ENCODE data around the gene AMOTL1. TPM values are rescaled to one million over a fixed set of nuclear protein-coding genes. Genes with fewer than 3 reads are reported as not detected.

The AMOTL1 gene
- total RNA-seq, 1 experiment from 2014 or later: 32.6 TPM

DNA sequence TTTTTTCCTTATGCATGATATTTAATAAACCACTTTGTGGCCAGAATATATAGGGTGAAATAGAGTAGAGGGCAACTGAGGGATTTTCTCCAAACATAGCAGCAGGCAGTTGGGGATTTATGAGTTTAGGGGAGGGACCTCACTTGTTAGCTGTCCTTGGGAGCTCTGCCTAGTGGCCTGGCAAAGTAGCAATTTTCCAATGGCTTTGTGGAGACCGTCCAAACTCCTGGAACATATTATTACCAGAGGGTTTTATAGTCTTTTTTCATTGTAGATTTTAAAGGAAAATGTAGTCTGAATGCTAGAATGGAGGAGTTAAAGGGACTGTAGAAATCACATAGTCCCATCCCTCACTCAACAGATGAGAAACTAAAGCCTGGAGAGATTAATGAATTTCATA, 32.3 kb downstream of the AMOTL1 start:
- Histone ChIP-seq H3K36me3 (ENCODE audit: low read depth, low read length) (peaks cover 36% of the 10 kb centered on the region), H2AFZ (ENCODE audit: low read length) (no peak overlapping the region), H3K4me1 (ENCODE audit: insufficient read depth, low read length) (peaks cover 19% of the 10 kb centered on the region), H3F3A (ENCODE audit: low read length, unreplicated experiment) (peaks cover under 1% of the 10 kb centered on the region), H3K4me2 (ENCODE audit: low read length) (no peak overlapping the region), H3K27ac (ENCODE audit: low read length) (no peak overlapping the region), H3K79me2 (ENCODE audit: low read length) (peaks cover 77% of the 10 kb centered on the region), H3K9me2 (replicated peaks; ENCODE audit: low read length) (no peaks in the 10 kb centered on the region), H3K9me3 (ENCODE audit: low read length) (no peaks in the 10 kb centered on the region), H4K20me1 (ENCODE audit: low read length) (no peaks in the 10 kb centered on the region), H3K9ac (ENCODE audit: low read length) (no peak overlapping the region), H3K27me3 (ENCODE audit: low read length) (no peaks in the 10 kb centered on the region), H3K4me3 (ENCODE audit: low read length) (no peak overlapping the region)
- intact Hi-C loops (cut with micrococcal nuclease): no loop called here
- TF ChIP-seq EZH2phosphoT487 (IDR thresholded peaks at IDR 0.05; ENCODE audit: borderline replicate concordance, low read length) (no peak), EZH2 (IDR thresholded peaks at IDR 0.05; ENCODE audit: low read length, unreplicated experiment) (no peak)
- TF ChIP-seq, protein P1, sequence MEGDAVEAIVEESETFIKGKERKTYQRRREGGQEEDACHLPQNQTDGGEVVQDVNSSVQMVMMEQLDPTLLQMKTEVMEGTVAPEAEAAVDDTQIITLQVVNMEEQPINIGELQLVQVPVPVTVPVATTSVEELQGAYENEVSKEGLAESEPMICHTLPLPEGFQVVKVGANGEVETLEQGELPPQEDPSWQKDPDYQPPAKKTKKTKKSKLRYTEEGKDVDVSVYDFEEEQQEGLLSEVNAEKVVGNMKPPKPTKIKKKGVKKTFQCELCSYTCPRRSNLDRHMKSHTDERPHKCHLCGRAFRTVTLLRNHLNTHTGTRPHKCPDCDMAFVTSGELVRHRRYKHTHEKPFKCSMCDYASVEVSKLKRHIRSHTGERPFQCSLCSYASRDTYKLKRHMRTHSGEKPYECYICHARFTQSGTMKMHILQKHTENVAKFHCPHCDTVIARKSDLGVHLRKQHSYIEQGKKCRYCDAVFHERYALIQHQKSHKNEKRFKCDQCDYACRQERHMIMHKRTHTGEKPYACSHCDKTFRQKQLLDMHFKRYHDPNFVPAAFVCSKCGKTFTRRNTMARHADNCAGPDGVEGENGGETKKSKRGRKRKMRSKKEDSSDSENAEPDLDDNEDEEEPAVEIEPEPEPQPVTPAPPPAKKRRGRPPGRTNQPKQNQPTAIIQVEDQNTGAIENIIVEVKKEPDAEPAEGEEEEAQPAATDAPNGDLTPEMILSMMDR (conservative IDR thresholded peaks at IDR 0.05; ENCODE audit: low read depth, low read length): no peak
- no TSS peak for BruUV-seq (replicated peaks)
- DNase-seq: no peak
- CTCF ChIA-PET: no interaction called here
- POLR2A ChIA-PET (ENCODE audit: unreplicated experiment): no interaction called here
- ATAC-seq: peak; percentile 62

- no peaks in the 10 kb centered on the region for H4K20me1 ChIP-seq (ENCODE audit: low read length)
- peaks cover 62% of the 10 kb centered on the region for H3K79me2 ChIP-seq (ENCODE audit: low read length)
- no peaks in the 10 kb centered on the region for H3K27me3 ChIP-seq (ENCODE audit: low read length)
- H3K4me3 ChIP-seq (ENCODE audit: low read length): no peak overlapping the region
- DNase-seq (no peak), ATAC-seq (no peak)
- H3K9ac ChIP-seq (ENCODE audit: low read length): no peak overlapping the region
- H3K9me3 ChIP-seq (ENCODE audit: low read length): no peaks in the 10 kb centered on the region
- intact Hi-C loops (cut with micrococcal nuclease): no loop called here
- peaks cover 42% of the 10 kb centered on the region for H3K36me3 ChIP-seq (ENCODE audit: low read depth, low read length)
- POLR2A ChIA-PET (ENCODE audit: unreplicated experiment): no interaction called here
- H3K4me1 ChIP-seq (ENCODE audit: insufficient read depth, low read length): peaks cover 5% of the 10 kb centered on the region
- BruUV-seq (replicated peaks): no TSS peak
- no peaks in the 10 kb centered on the region for H3K9me2 ChIP-seq (replicated peaks; ENCODE audit: low read length)
- no peak overlapping the region for H3K4me2 ChIP-seq (ENCODE audit: low read length)
- H3K27ac ChIP-seq (ENCODE audit: low read length): no peak overlapping the region
- CTCF ChIA-PET: no interaction called here
- H2AFZ ChIP-seq (ENCODE audit: low read length): no peak overlapping the region
- TF ChIP-seq EZH2phosphoT487 (IDR thresholded peaks at IDR 0.05; ENCODE audit: borderline replicate concordance, low read length) (no peak), EZH2 (IDR thresholded peaks at IDR 0.05; ENCODE audit: low read length, unreplicated experiment) (no peak)
- TF ChIP-seq, protein P1 (conservative IDR thresholded peaks at IDR 0.05; ENCODE audit: low read depth, low read length): no peak
- H3F3A ChIP-seq (ENCODE audit: low read length, unreplicated experiment): no peaks in the 10 kb centered on the region
Measured at GRCh38 chr11:94801866-94802460, 33.8 kb downstream of the AMOTL1 start.

DNA sequence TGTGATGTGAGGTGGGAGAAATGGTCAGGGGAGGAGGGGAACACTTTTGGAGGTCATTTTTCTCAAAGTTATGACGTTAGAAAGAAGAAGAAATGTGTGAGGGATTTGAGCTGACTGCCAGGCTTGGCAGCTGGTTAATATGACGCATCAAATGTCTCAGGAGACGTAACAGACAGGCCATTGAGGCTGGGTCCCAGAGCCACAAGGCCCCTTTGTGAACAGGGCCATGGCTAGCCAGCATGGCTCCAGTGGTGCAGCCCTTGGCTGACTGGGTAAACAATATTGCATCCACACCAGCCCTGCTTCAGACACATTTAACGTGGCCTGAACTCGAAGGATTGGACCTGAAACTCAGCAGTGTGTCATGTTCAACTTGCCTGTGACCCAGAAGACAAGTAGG, 34.3 kb downstream of the AMOTL1 start:
- peaks cover 37% of the 10 kb centered on the region for H3K36me3 ChIP-seq (ENCODE audit: low read depth, low read length)
- intact Hi-C loops (cut with micrococcal nuclease): no loop called here
- no peaks in the 10 kb centered on the region for H3K27me3 ChIP-seq (ENCODE audit: low read length)
- TF ChIP-seq, protein P1 (conservative IDR thresholded peaks at IDR 0.05; ENCODE audit: low read depth, low read length): no peak
- TF ChIP-seq EZH2 (IDR thresholded peaks at IDR 0.05; ENCODE audit: low read length, unreplicated experiment) (no peak), EZH2phosphoT487 (IDR thresholded peaks at IDR 0.05; ENCODE audit: borderline replicate concordance, low read length) (no peak)
- H3K4me2 ChIP-seq (ENCODE audit: low read length): no peak overlapping the region
- BruUV-seq (replicated peaks): no TSS peak
- no peak for ATAC-seq
- H3K9me3 ChIP-seq (ENCODE audit: low read length): no peaks in the 10 kb centered on the region
- H3F3A ChIP-seq (ENCODE audit: low read length, unreplicated experiment): no peaks in the 10 kb centered on the region
- no peaks in the 10 kb centered on the region for H4K20me1 ChIP-seq (ENCODE audit: low read length)
- H3K4me1 ChIP-seq (ENCODE audit: insufficient read depth, low read length): no peaks in the 10 kb centered on the region
- H2AFZ ChIP-seq (ENCODE audit: low read length): no peak overlapping the region
- no peak for DNase-seq
- ChIA-PET POLR2A (ENCODE audit: unreplicated experiment) (no interaction called here), CTCF (no interaction called here)
- H3K79me2 ChIP-seq (ENCODE audit: low read length): peaks cover 56% of the 10 kb centered on the region
- H3K4me3 ChIP-seq (ENCODE audit: low read length): no peak overlapping the region
- no peaks in the 10 kb centered on the region for H3K9me2 ChIP-seq (replicated peaks; ENCODE audit: low read length)
- H3K9ac ChIP-seq (ENCODE audit: low read length): no peak overlapping the region
- H3K27ac ChIP-seq (ENCODE audit: low read length): no peak overlapping the region
